SK-N-MC (cell line): ENCODE results near the gene ERBIN.
"Not testable (repeated sequence)": the region's sequence is repeated elsewhere in the genome, so short reads cannot be mapped to it uniquely, and the experiment has no call there.

ENCODE experiments used
- DNase-seq: peaks from one replicate; pipeline ENCODE4 v3.0.0-alpha.2; 2011; ENCODE audit warnings: low read depth, low spot score
- H3K27ac ChIP-seq: fragments of 200-600 bp; sonication (generic); 2 replicates; pipeline ENCODE4 v1.5.1; 2016; ENCODE audit warnings: mixed run types
- H3K36me3 ChIP-seq: fragments of 200-600 bp; sonication (generic); 2 replicates; pipeline ENCODE4 v1.6.1; 2017; ENCODE audit warnings: antibody characterized with exemption, low read length, mixed read lengths; ENCODE audit not compliant: insufficient read depth
- H3K4me3 ChIP-seq: fragments of 200-600 bp; sonication (generic); 2 replicates; pipeline ENCODE4 v1.5.1; 2016
- H3K9ac ChIP-seq: fragments of 200-600 bp; sonication (generic); 2 replicates; pipeline ENCODE4 v1.8.0; 2017; ENCODE audit warnings: mixed run types, mixed read lengths; ENCODE audit not compliant: insufficient read length
- H3K9me3 ChIP-seq: fragments of 200-600 bp; sonication (generic); 2 replicates; pipeline ENCODE4 v1.6.1; 2017; ENCODE audit warnings: low read depth, mild to moderate bottlenecking, antibody characterized with exemption, low read length, moderate library complexity, mixed read lengths
- EZH2 ChIP-seq: fragments of 200-600 bp; sonication (generic); IDR thresholded peaks from one replicate; pipeline ENCODE4 v1.6.1; 2017; ENCODE audit warnings: antibody characterized with exemption
- FOXP2 ChIP-seq: optimal IDR thresholded peaks from 2 replicates; pipeline ENCODE3; 2011; ENCODE audit warnings: mild to moderate bottlenecking, moderate library complexity; ENCODE audit not compliant: insufficient read depth; ENCODE audit errors: extremely low read length, control extremely low read depth
- POLR2AphosphoS5 ChIP-seq: IDR thresholded peaks from 2 replicates; pipeline ENCODE4 v1.6.1; 2012; ENCODE audit warnings: mild to moderate bottlenecking, low read depth, low read length, borderline replicate concordance

Gene ERBIN

GRCh38 chr5:65926276-65926783 lies at the start of gene ERBIN:
Gene ERBIN (plus strand): TSS chr5:65926575. CDS start chr5:65992719, 66,144 bp downstream.
- TF ChIP-seq FOXP2 (no peak), POLR2AphosphoS5 (no peak), EZH2 (no peak)
- DNase-seq, result no peak
- Histone ChIP-seq H3K9me3 (no peaks in the 10 kb centered on the region), H3K9ac (peak within 1 kb of the TSS; percentile 81), H3K36me3 (peaks cover 11% of the 10 kb centered on the region), H3K27ac (peak within 1 kb of the TSS; percentile 95), H3K4me3 (peak within 1 kb of the TSS; percentile 92)

GRCh38 chr5:65876970-65877369 lies 49.4 kb upstream of the ERBIN start:
- H3K9ac ChIP-seq, result no peak overlapping the region
- no peak overlapping the region for H3K27ac ChIP-seq
- no peak for TF ChIP-seq POLR2AphosphoS5
- TF ChIP-seq EZH2, result no peak
- TF ChIP-seq FOXP2, result no peak
- no peaks in the 10 kb centered on the region for H3K36me3 ChIP-seq
- H3K9me3 ChIP-seq, result no peaks in the 10 kb centered on the region
- DNase-seq, result no peak
- no peak overlapping the region for H3K4me3 ChIP-seq

- not testable (repeated sequence) for H3K9me3 ChIP-seq, H3K4me3 ChIP-seq, H3K36me3 ChIP-seq, H3K27ac ChIP-seq, H3K9ac ChIP-seq, DNase-seq
Observed at GRCh38 chr5:65879668-65880256, 46.6 kb upstream of the ERBIN start.

- Histone ChIP-seq H3K9ac (no peak overlapping the region), H3K36me3 (no peaks in the 10 kb centered on the region), H3K9me3 (no peaks in the 10 kb centered on the region), H3K27ac (no peak overlapping the region), H3K4me3 (no peak overlapping the region)
- TF ChIP-seq POLR2AphosphoS5 (no peak), FOXP2 (no peak), EZH2 (no peak)
- no peak for DNase-seq
Observed at GRCh38 chr5:65880496-65881072, 45.8 kb upstream of the ERBIN start.

- no peak overlapping the region for H3K27ac ChIP-seq
- no peak overlapping the region for H3K9ac ChIP-seq
- no peak for TF ChIP-seq EZH2
- no peak for TF ChIP-seq POLR2AphosphoS5
- no peak for TF ChIP-seq FOXP2
- H3K36me3 ChIP-seq, result no peaks in the 10 kb centered on the region
- H3K4me3 ChIP-seq, result no peak overlapping the region
- DNase-seq, result no peak
- no peaks in the 10 kb centered on the region for H3K9me3 ChIP-seq
Observed at GRCh38 chr5:65882278-65882677, 44.1 kb upstream of the ERBIN start.

GRCh38 chr5:65883461-65883860 lies 42.9 kb upstream of the ERBIN start:
- TF ChIP-seq EZH2 (no peak), POLR2AphosphoS5 (no peak), FOXP2 (no peak)
- Histone ChIP-seq H3K9ac (no peak overlapping the region), H3K27ac (no peak overlapping the region), H3K36me3 (no peaks in the 10 kb centered on the region), H3K9me3 (no peaks in the 10 kb centered on the region), H3K4me3 (no peak overlapping the region)
- DNase-seq, result no peak

GRCh38 chr5:65886387-65886786 lies 40.0 kb upstream of the ERBIN start:
- no peak for DNase-seq
- no peak for TF ChIP-seq EZH2
- no peak for TF ChIP-seq FOXP2
- no peak for TF ChIP-seq POLR2AphosphoS5
- no peaks in the 10 kb centered on the region for H3K36me3 ChIP-seq
- H3K9me3 ChIP-seq, result no peaks in the 10 kb centered on the region
- H3K4me3 ChIP-seq, result no peak overlapping the region
- H3K9ac ChIP-seq, result no peak overlapping the region
- H3K27ac ChIP-seq, result no peak overlapping the region

- not testable (repeated sequence) for H3K9ac ChIP-seq, DNase-seq, H3K36me3 ChIP-seq, H3K4me3 ChIP-seq, H3K27ac ChIP-seq, H3K9me3 ChIP-seq
Observed at GRCh38 chr5:65892024-65892423, 34.4 kb upstream of the ERBIN start.

GRCh38 chr5:65892801-65893200 lies 33.6 kb upstream of the ERBIN start:
- no peak overlapping the region for H3K27ac ChIP-seq
- no peak overlapping the region for H3K9ac ChIP-seq
- no peaks in the 10 kb centered on the region for H3K9me3 ChIP-seq
- H3K4me3 ChIP-seq, result no peak overlapping the region
- DNase-seq, result no peak
- TF ChIP-seq FOXP2 (no peak), EZH2 (no peak), POLR2AphosphoS5 (no peak)
- no peaks in the 10 kb centered on the region for H3K36me3 ChIP-seq
